HG03575 (cell line): ENCODE results near the gene SMC3.

Experiments
- ATAC-seq: cut with Tn5 transposase; IDR thresholded peaks from one replicate; pipeline ENCODE4 v1.9.1; 2021; ENCODE audit not compliant: unreplicated experiment, insufficient number of reproducible peaks, low FRiP score; ENCODE audit errors: extremely low read depth

Gene SMC3

GRCh38 chr10:110539091-110539490 lies 28.4 kb upstream of the SMC3 start:
- no peak for ATAC-seq

- no peak for ATAC-seq
These were observed 27.5 kb upstream of the SMC3 start for GRCh38 chr10:110540031-110540430.

GRCh38 chr10:110544958-110545537 lies 22.4 kb upstream of the SMC3 start:
- no peak for ATAC-seq

- ATAC-seq = no peak
These were observed 21.4 kb upstream of the SMC3 start for GRCh38 chr10:110546077-110546476.

- ATAC-seq = no peak
These were observed 20.9 kb upstream of the SMC3 start for GRCh38 chr10:110546499-110547110.

- ATAC-seq = no peak
These were observed 20.2 kb upstream of the SMC3 start for GRCh38 chr10:110547139-110547761.

GRCh38 chr10:110548002-110548401 lies 19.5 kb upstream of the SMC3 start:
- ATAC-seq = no peak

GRCh38 chr10:110549211-110549610 lies 18.3 kb upstream of the SMC3 start:
- no peak for ATAC-seq

GRCh38 chr10:110553905-110554304 lies 13.6 kb upstream of the SMC3 start:
- ATAC-seq = no peak

GRCh38 chr10:110556296-110556695 lies 11.2 kb upstream of the SMC3 start:
- no peak for ATAC-seq

GRCh38 chr10:110556969-110557601 lies 10.4 kb upstream of the SMC3 start:
- ATAC-seq = peak; percentile 74

GRCh38 chr10:110558041-110558440 lies 9.5 kb upstream of the SMC3 start:
- ATAC-seq = no peak

GRCh38 chr10:110560012-110560411 lies 7.5 kb upstream of the SMC3 start:
- no peak for ATAC-seq

- no peak for ATAC-seq
These were observed 6.2 kb upstream of the SMC3 start for GRCh38 chr10:110561292-110561691.

- no peak for ATAC-seq
These were observed 5.1 kb upstream of the SMC3 start for GRCh38 chr10:110562348-110562747.

- no peak for ATAC-seq
These were observed 4.4 kb upstream of the SMC3 start for GRCh38 chr10:110563132-110563531.

GRCh38 chr10:110566472-110567200 lies 859 bp upstream of the SMC3 start:
- ATAC-seq = no peak

- ATAC-seq = peak; percentile 7
These were observed 700 bp downstream of the SMC3 start for GRCh38 chr10:110568055-110568735.

- ATAC-seq = no peak
These were observed 1.6 kb downstream of the SMC3 start for GRCh38 chr10:110569122-110569521.
